Activated CD4-positive, alpha-beta memory T cell treated with anti-CD3 and anti-CD28 coated beads for 36 hours (primary cell): ENCODE data around the gene SPEM3. TPM values are rescaled to one million over a fixed set of nuclear protein-coding genes. Genes with fewer than 3 reads are reported as not detected.

Source experiments
- CTCF ChIA-PET: fragments of 350-600 bp; sonication (Branson Sonifier 250); formaldehyde crosslinking; loops from one replicate; lab custom pipeline; 2021; ENCODE audit warnings: antibody characterized with exemption, inconsistent platforms; lab: Charles Lee
- POLR2A ChIA-PET: fragments of 350-600 bp; sonication (Branson Sonifier 250); formaldehyde crosslinking; loops from one replicate; lab custom pipeline; 2021; ENCODE audit warnings: antibody characterized with exemption; lab: Charles Lee
- DNase-seq: peaks from one replicate; pipeline ENCODE4 v3.0.0-alpha.2; 2020
- H3K27ac Mint-ChIP-seq: one replicate; pipeline ENCODE4 v1.8.0; 2021; ENCODE audit warnings: mixed read lengths
- H3K27me3 Mint-ChIP-seq: one replicate; pipeline ENCODE4 v1.8.0; 2021; ENCODE audit warnings: mixed read lengths
- H3K36me3 Mint-ChIP-seq: one replicate; pipeline ENCODE4 v1.8.0; 2021; ENCODE audit warnings: mixed read lengths
- H3K4me1 Mint-ChIP-seq: one replicate; pipeline ENCODE4 v1.8.0; 2021; ENCODE audit warnings: low read depth, mixed read lengths
- H3K4me3 Mint-ChIP-seq: one replicate; pipeline ENCODE4 v1.8.0; 2021; ENCODE audit warnings: mild to moderate bottlenecking, mixed read lengths
- H3K9me3 Mint-ChIP-seq: one replicate; pipeline ENCODE4 v1.8.0; 2021; ENCODE audit warnings: mixed read lengths
- intact Hi-C: fragments of 100-400 bp; cut with micrococcal nuclease; formaldehyde crosslinking; loops from one replicate; pipeline ENCODE4 v1.15.1; 2023
- total RNA-seq, 2 experiments: library from RNA; stranded (reverse); gene quantifications; one replicate each; pipeline ENCODE4 v1.2.3, GENCODE V29; 2021

The SPEM3 gene
- not detected for total RNA-seq

DNA sequence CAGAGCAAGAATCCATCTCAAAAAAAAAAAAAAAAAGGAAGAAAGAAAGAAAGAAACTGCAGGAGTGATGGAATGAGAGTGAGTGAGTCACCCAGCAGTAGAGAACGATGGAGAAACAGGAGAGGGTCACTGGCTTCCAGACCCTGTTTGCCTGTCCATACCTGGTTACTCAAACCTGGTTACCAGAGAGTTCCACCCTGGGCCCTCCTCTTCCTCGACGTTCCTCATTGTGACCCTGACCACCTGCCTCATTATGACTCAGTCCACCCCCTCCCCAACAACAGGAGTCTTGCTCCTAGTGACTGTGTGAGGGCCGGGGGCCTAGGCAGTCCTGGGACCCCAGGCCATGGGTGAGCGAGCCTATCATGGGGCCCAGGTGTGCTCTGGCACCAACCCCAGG is at the start of gene SPEM3:
TSS of gene SPEM3 (plus strand) at position 301 of the 400 bp plus-strand sequence. CDS start at position 347, 46 bp downstream.
- POLR2A ChIA-PET: no interaction called here
- no peak within 1 kb of the TSS for H3K27ac Mint-ChIP-seq
- H3K4me3 Mint-ChIP-seq: no peak within 1 kb of the TSS
- DNase-seq: no peak
- no peaks in the 10 kb centered on the region for H3K36me3 Mint-ChIP-seq
- intact Hi-C loops: no loop called here
- H3K4me1 Mint-ChIP-seq: no peaks in the 10 kb centered on the region
- H3K9me3 Mint-ChIP-seq: no peaks in the 10 kb centered on the region
- CTCF ChIA-PET: no interaction called here
- H3K27me3 Mint-ChIP-seq: peaks cover 2% of the 10 kb centered on the region

DNA sequence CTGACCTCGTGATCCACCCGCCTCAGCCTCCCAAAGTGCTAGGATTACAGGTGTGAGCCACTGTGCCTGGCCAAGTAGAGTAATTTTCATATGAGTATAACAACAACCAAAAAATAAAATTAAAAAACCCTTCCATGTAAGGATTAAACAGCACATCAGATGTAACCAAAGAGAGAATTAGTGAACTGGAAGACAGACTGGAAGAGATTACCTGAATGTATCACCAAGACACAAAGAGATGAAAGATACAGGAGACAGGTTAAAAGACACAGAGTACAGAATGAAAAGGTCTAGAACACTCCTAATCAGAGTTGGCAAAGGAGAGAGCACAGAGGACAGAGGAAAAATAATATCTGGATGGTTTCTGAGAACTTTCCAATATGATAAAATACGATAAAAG is 49.5 kb upstream of the SPEM3 start:
- Mint-ChIP-seq H3K36me3 (no peaks in the 10 kb centered on the region), H3K27me3 (peaks cover 30% of the 10 kb centered on the region), H3K4me3 (no peak overlapping the region), H3K4me1 (peaks cover 2% of the 10 kb centered on the region), H3K9me3 (peaks cover 5% of the 10 kb centered on the region), H3K27ac (no peak overlapping the region)
- ChIA-PET CTCF (no interaction called here), POLR2A (no interaction called here)
- DNase-seq: no peak
- intact Hi-C loops: no loop called here

GRCh38 chr17:7380321-7380720 is 48.3 kb upstream of the SPEM3 start:
- intact Hi-C loops: no loop called here
- Mint-ChIP-seq H3K9me3 (peaks cover 5% of the 10 kb centered on the region), H3K4me3 (no peak overlapping the region), H3K36me3 (no peaks in the 10 kb centered on the region), H3K4me1 (peaks cover 6% of the 10 kb centered on the region), H3K27me3 (peaks cover 30% of the 10 kb centered on the region), H3K27ac (no peak overlapping the region)
- ChIA-PET CTCF (interaction anchor here (1.3 kb wide), 1 partner anchor 25 kb away, joined by 3 read pairs; no protein-coding TSS in a partner anchor), POLR2A (interaction anchor here (0.9 kb wide), 1 partner anchor 10 kb away, joined by 3 read pairs; no protein-coding TSS in a partner anchor)
- DNase-seq: no peak

DNA sequence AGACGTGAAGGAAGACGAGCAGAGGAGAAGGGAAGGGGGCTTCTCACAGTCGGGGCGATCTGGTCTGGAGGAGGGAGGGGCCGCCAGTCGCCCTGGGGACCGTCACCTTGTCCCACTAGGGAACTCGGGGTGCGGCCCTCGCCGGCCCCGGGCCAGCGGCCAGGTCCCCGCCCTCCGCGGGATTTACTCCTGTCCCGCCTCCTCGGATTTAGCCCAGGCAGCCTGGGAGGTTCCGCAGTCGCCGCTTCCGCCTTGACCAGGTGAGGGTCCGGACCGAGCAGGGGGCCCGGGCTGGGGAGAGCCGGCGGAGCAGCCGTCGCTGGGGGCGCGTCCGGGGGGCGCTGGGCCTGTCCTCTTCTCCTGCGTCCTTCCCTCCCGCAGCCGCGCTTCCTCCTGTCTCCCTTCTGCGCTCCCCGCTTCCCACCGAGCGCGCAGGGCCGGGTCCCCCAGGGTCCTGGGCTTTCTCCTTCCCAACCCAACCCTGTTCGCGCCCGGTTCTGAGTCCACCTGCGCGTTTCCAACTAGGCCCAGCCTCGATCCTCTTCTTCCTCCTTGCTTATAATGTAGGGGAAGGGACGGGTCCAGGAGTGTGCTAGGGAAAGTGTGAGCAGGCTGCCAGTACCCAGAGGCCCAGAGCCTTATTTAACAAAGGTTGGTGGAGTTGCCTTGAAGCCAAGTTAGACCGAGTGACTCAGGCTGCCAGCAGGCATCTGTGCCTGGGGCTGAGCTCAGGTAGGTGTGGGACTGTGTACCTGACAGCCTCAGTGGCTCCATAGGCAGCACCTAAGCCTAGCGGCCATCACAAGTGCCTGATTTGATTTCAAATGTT is 47.6 kb upstream of the SPEM3 start, which contains the start of gene TNK1:
TSS of gene TNK1 (plus strand) at position 235 of the 829 bp plus-strand sequence. CDS start 1,838 bp downstream, outside the sequence.
- intact Hi-C loops: no loop called here
- no peak within 1 kb of the TSS for H3K27ac Mint-ChIP-seq
- peaks cover 5% of the 10 kb centered on the region for H3K9me3 Mint-ChIP-seq
- H3K4me3 Mint-ChIP-seq: no peak within 1 kb of the TSS
- DNase-seq: no peak
- no peaks in the 10 kb centered on the region for H3K36me3 Mint-ChIP-seq
- peaks cover 6% of the 10 kb centered on the region for H3K4me1 Mint-ChIP-seq
- POLR2A ChIA-PET: interaction anchor here (0.9 kb wide), 1 partner anchor 10 kb away, joined by 3 read pairs; no protein-coding TSS in a partner anchor
- H3K27me3 Mint-ChIP-seq: peaks cover 30% of the 10 kb centered on the region
- CTCF ChIA-PET: interaction anchor here (1.3 kb wide), 1 partner anchor 25 kb away, joined by 3 read pairs; no protein-coding TSS in a partner anchor

DNA sequence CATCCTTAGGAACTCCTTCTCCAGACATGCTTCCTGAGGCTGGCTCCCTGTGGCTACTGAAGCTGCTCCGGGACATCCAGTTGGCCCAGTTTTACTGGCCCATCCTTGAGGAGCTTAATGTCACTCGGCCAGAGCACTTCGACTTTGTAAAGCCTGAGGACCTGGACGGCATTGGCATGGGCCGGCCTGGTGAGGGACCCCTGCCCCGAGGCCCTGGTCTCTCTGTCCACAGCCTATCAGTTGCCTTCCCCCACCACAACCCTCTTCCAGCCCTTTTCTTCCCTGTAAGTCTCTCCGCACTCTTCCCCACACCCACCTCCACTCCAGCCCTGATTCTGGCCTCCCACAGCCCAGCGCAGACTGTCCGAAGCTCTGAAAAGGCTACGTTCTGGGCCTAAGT is 45.8 kb upstream of the SPEM3 start:
- Mint-ChIP-seq H3K9me3 (peaks cover 5% of the 10 kb centered on the region), H3K4me1 (peaks cover 6% of the 10 kb centered on the region), H3K36me3 (no peaks in the 10 kb centered on the region), H3K27me3 (peaks cover 29% of the 10 kb centered on the region), H3K4me3 (peak overlapping the region; percentile 3), H3K27ac (no peak overlapping the region)
- DNase-seq: no peak
- intact Hi-C loops: no loop called here
- POLR2A ChIA-PET: interaction anchor here (1.0 kb wide), 1 partner anchor 131 kb away, joined by 3 read pairs; no protein-coding TSS in a partner anchor
- CTCF ChIA-PET: interaction anchor here (0.7 kb wide), 1 partner anchor 21 kb away, joined by 3 read pairs; the partner anchor contains the start of gene TMEM256

DNA sequence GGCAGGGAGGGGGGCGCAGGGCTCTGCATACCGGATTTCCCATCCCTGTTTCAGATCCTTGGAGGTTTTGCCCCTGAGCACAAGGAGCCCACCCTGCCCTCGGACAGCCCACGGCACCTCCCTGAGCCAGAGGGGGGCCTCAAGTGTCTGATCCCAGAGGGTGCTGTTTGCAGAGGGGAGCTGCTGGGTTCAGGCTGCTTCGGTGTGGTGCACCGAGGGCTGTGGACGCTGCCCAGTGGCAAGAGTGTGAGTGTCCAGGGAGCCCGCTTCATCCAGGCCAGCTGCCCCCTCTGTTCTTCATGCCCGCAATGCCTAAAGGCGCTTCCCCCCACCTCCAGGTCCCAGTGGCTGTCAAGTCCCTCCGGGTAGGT is 45.3 kb upstream of the SPEM3 start:
- POLR2A ChIA-PET: interaction anchor here (0.5 to 1.0 kb wide), 2 partner anchors 130 to 297 kb away, joined by 3 read pairs; no protein-coding TSS in a partner anchor
- Mint-ChIP-seq H3K4me1 (peaks cover 6% of the 10 kb centered on the region), H3K36me3 (no peaks in the 10 kb centered on the region), H3K27me3 (peaks cover 29% of the 10 kb centered on the region), H3K9me3 (peaks cover 5% of the 10 kb centered on the region), H3K4me3 (peak overlapping the region; percentile 17), H3K27ac (no peak overlapping the region)
- DNase-seq: no peak
- CTCF ChIA-PET: interaction anchor here (0.7 kb wide), 1 partner anchor 20 kb away, joined by 3 read pairs; the partner anchor contains the start of gene TMEM256
- intact Hi-C loops: no loop called here

DNA sequence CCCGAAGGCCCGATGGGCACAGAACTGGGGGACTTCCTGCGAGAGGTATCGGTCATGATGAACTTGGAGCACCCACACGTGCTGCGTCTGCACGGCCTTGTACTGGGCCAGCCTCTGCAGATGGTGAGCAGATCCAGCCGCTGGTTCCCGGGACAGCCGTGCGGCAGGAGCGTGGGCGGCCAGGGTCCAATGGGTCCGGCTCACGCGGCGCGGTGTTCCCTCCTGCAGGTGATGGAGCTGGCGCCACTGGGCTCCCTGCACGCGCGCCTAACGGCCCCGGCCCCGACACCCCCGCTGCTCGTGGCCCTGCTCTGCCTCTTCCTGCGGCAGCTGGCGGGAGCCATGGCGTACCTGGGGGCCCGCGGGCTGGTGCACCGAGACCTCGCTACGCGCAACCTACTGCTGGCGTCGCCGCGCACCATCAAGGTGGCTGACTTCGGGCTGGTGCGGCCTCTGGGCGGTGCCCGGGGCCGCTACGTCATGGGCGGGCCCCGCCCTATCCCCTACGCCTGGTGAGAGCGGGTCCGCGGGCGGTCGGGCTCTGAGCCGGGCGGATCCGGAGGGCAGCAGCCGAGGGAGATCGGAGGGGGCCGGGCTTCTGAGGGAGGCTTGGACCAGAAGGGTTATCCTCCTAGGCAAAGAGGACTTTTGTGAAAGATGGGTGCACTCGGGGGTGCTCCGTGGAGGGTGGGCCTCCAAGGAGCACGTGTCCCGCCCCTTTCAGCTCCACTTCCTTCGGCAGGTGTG is 44.7 kb upstream of the SPEM3 start:
- intact Hi-C loops: no loop called here

DNA sequence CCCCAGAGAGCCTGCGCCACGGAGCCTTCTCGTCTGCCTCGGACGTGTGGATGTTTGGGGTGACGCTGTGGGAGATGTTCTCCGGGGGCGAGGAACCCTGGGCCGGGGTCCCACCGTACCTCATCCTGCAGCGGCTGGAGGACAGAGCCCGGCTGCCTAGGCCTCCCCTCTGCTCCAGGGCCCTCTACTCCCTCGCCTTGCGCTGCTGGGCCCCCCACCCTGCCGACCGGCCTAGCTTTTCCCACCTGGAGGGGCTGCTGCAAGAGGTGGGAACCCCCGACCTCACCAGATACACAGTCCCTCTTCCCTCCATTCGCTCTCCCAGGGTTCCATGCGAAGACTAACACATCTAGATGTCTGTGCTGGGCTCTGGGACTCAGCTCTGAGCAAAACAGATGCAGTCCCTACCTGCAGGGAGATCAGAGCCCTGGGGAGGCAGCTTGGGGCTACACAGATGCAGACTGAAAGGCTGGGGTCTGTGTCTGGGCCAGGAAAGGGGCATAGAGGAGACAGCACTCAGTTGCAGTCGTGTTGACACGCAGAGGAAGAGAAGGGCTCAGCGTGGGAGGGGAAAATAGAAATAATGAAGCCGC is 44.1 kb upstream of the SPEM3 start:
- no peak for DNase-seq
- Mint-ChIP-seq H3K4me1 (peaks cover 9% of the 10 kb centered on the region), H3K27me3 (peaks cover 23% of the 10 kb centered on the region), H3K27ac (peak overlapping the region; percentile 61), H3K36me3 (peaks cover 3% of the 10 kb centered on the region), H3K4me3 (peak overlapping the region; percentile 74), H3K9me3 (no peaks in the 10 kb centered on the region)
- intact Hi-C loops: no loop called here
- POLR2A ChIA-PET: interaction anchor here (0.7 to 0.8 kb wide), 2 partner anchors 20 to 36 kb away, joined by 3 to 4 read pairs; partner anchors contain the start of gene TMEM256
- CTCF ChIA-PET: interaction anchor here (0.9 to 1.6 kb wide), 4 partner anchors 12 to 88 kb away, joined by 3 to 4 read pairs (median 3); partner anchors contain the start of gene TMEM256

More for the DNA sequence above, 44.7 kb upstream of the SPEM3 start:
- peak; percentile 84 for DNase-seq
- CTCF ChIA-PET: interaction anchor here (0.7 to 1.6 kb wide), 5 partner anchors 12 to 88 kb away, joined by 3 to 4 read pairs (median 3); partner anchors contain the start of gene TMEM256
- Mint-ChIP-seq H3K27me3 (peaks cover 29% of the 10 kb centered on the region), H3K27ac (peak overlapping the region; percentile 61), H3K9me3 (peaks cover 5% of the 10 kb centered on the region), H3K4me3 (peak overlapping the region; percentile 74), H3K36me3 (no peaks in the 10 kb centered on the region), H3K4me1 (peaks cover 6% of the 10 kb centered on the region)
- POLR2A ChIA-PET: interaction anchor here (0.5 to 0.8 kb wide), 3 partner anchors 20 to 296 kb away, joined by 3 to 4 read pairs (median 3); partner anchors contain the start of gene TMEM256

DNA sequence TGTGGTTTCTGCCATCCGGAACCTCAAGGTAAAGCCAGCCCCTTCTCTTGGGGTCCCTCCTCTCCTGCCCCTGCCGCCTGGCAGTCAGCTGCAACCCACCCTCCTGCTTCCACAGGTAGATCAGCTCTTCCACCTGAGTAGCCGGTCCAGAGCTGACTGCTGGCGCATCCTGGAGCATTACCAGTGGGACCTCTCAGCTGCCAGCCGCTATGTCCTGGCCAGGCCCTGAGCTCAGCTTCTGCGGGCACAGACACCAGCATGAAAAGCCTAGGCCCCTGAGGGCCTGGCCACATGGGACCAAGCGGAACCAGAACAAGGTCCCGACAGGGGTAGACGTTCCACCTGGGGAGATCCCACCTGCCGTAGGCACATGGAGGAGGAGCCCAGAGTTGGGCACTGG is 39.8 kb upstream of the SPEM3 start:
- DNase-seq: no peak
- Mint-ChIP-seq H3K9me3 (no peaks in the 10 kb centered on the region), H3K27me3 (no peaks in the 10 kb centered on the region), H3K4me1 (peaks cover 28% of the 10 kb centered on the region), H3K27ac (no peak overlapping the region), H3K36me3 (peaks cover 28% of the 10 kb centered on the region), H3K4me3 (no peak overlapping the region)
- POLR2A ChIA-PET: interaction anchor here (0.6 to 1.4 kb wide), 3 partner anchors 13 to 59 kb away, joined by 3 to 4 read pairs (median 3); partner anchors contain the start of gene TMEM256
- intact Hi-C loops: no loop called here
- CTCF ChIA-PET: interaction anchor here (1.6 kb wide), 1 partner anchor 33 kb away, joined by 9 read pairs; no protein-coding TSS in a partner anchor

GRCh38 chr17:7389924-7390910 is 38.4 kb upstream of the SPEM3 start:
- Mint-ChIP-seq H3K27me3 (no peaks in the 10 kb centered on the region), H3K9me3 (no peaks in the 10 kb centered on the region), H3K4me1 (peaks cover 29% of the 10 kb centered on the region), H3K4me3 (no peak overlapping the region), H3K36me3 (peaks cover 28% of the 10 kb centered on the region), H3K27ac (no peak overlapping the region)
- POLR2A ChIA-PET: interaction anchor here (1.4 kb wide), 1 partner anchor 13 kb away, joined by 4 read pairs; the partner anchor contains the start of gene TMEM256
- DNase-seq: no peak
- CTCF ChIA-PET: interaction anchor here (1.6 kb wide), 1 partner anchor 34 kb away, joined by 9 read pairs; no protein-coding TSS in a partner anchor
- intact Hi-C loops: loop anchor here (5.0 kb wide), 1 partner anchor 108 kb away; the partner anchor contains the start of gene SLC2A4
